Measurements from ENCODE around the gene CDC42SE2.

DNA sequence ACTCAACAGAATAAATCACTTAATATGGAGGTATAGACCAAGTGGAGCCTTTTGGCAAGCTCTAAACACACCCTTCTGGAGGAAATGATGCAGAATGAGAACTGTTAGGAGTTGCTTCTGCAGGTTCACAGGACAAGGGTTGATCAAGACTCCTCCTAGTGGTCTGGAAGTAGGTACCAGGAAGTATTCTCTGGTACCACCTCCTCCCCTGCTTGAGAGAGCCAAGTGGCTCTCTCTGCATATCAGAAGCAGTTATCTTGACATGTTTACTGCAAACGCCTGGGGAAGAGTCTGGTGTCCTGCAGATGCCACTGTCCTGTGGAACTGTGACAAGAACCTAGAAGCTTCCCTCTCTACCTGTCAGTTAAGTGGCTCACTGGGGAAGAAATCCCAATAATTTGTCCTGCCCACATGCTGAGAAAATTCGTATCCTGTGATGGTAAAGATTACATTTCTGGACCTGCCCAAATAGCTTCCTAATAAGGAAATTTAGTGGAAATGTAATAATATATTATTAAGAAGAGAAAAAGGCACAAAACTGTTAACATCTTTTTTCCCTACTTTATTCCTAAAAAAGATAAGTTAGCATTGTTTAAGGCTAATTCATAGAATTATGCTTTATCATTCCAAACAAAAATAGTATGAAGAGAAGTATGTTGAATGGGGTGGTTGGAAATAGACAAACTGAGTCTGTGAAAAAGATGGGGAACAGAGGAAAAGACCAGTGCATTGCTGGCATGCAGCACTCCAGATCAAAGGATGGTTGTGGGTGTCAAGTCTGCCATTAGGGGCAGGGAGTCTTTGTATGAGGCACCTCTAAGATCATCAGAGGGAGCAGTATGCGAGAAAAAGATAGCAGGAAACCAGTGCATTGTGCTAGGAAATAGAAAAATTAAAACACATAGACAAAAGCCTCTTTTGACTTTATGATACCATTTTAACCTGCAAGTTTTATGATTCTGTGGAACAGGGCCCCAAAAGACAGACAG, 118.8 kb downstream of the CDC42SE2 start:
- TF ChIP-seq, protein P1, sequence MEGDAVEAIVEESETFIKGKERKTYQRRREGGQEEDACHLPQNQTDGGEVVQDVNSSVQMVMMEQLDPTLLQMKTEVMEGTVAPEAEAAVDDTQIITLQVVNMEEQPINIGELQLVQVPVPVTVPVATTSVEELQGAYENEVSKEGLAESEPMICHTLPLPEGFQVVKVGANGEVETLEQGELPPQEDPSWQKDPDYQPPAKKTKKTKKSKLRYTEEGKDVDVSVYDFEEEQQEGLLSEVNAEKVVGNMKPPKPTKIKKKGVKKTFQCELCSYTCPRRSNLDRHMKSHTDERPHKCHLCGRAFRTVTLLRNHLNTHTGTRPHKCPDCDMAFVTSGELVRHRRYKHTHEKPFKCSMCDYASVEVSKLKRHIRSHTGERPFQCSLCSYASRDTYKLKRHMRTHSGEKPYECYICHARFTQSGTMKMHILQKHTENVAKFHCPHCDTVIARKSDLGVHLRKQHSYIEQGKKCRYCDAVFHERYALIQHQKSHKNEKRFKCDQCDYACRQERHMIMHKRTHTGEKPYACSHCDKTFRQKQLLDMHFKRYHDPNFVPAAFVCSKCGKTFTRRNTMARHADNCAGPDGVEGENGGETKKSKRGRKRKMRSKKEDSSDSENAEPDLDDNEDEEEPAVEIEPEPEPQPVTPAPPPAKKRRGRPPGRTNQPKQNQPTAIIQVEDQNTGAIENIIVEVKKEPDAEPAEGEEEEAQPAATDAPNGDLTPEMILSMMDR (IDR thresholded peaks at IDR 0.05), result no peak
- no peak for TF ChIP-seq POLR2AphosphoS5 (IDR thresholded peaks at IDR 0.05; ENCODE audit: insufficient read depth in 1 of 2, low read depth in 1 of 2)
